Heart left ventricle (tissue), 16 donors: ENCODE data around the gene SPOCK1. TPM values are rescaled to one million over a fixed set of nuclear protein-coding genes. Genes with fewer than 3 reads are reported as not detected.
A peak's percentile ranks its signal among the peaks of the same experiment; 100 is the strongest.

Source experiments
- ATAC-seq, 4 donors: fragments of 200-7000 bp; cut with Tn5 transposase; one replicate each; pipeline ENCODE4 v1.9.1; 2020 to 2022; ENCODE audit warnings: moderate library complexity in 4 of 4, mild to moderate bottlenecking in 3 of 4, moderate number of reproducible peaks in 1 of 4
- DNase-seq, 5 donors: peaks; one replicate each; pipeline ENCODE4 v3.0.0-alpha.2; 2020
- H3K27ac ChIP-seq, 12 donors: fragments of 200-600 bp; sonication (generic) in 4 of 12; one replicate each; pipeline versions ENCODE4 v1.5.0 to v1.8.0; 2016 to 2022; ENCODE audit warnings: mild to moderate bottlenecking in 2 of 12
- H3K27me3 ChIP-seq, 9 donors: fragments of 200-600 bp; sonication (generic) in 2 of 9; one replicate each; pipeline versions ENCODE4 v1.5.1 to v1.8.0; 2016 to 2022; ENCODE audit warnings: mild to moderate bottlenecking in 3 of 9
- H3K36me3 ChIP-seq, 9 donors: fragments of 200-600 bp; sonication (generic) in 2 of 9; one replicate each; pipeline versions ENCODE4 v1.5.0 to v1.8.0; 2018 to 2022; ENCODE audit warnings: mild to moderate bottlenecking in 2 of 9
- H3K4me1 ChIP-seq, 12 donors: fragments of 200-600 bp; sonication (generic) in 4 of 12; one replicate each; pipeline versions ENCODE4 v1.5.0 to v1.8.0; 2016 to 2022; ENCODE audit warnings: mild to moderate bottlenecking in 3 of 12
- H3K4me3 ChIP-seq, 12 donors: fragments of 200-600 bp; sonication (generic) in 4 of 12; one replicate each; pipeline versions ENCODE4 v1.5.0 to v1.8.0; 2017 to 2022; ENCODE audit warnings: mild to moderate bottlenecking in 9 of 12, moderate library complexity in 4 of 12
- H3K9me3 ChIP-seq, 12 donors: fragments of 200-600 bp; sonication (generic) in 4 of 12; one replicate each; pipeline versions ENCODE4 v1.5.0 to v1.8.0; 2016 to 2022; ENCODE audit warnings: mild to moderate bottlenecking in 1 of 12
- POLR2A ChIP-seq, 2 donors: fragments of 450-650 bp; IDR thresholded peaks; one replicate each; pipeline ENCODE4 v1.6.1; 2017; ENCODE audit warnings: antibody characterized with exemption in 2 of 2, mild to moderate bottlenecking in 2 of 2, moderate library complexity in 2 of 2
- WGBS, 4 donors: extraction: QIAGEN DNeasy Blood & Tissue Kit in 2 of 4; methylation state at CpG; one replicate each; pipeline versions ENCODE4 v1.1.5 to v1.1.7; 2013 to 2018; 5-methylcytosine and 5-hydroxymethylcytosine counted together
- intact Hi-C, 10 donors: fragments of 100-400 bp; cut with DNase I; formaldehyde crosslinking; loops; one replicate each; pipeline versions ENCODE4 v1.11.1 to v1.14.2; 2022
- polyA plus RNA-seq, 2 donors: library from polyadenylated mRNA; stranded (reverse); fragments of 200-250 nt; gene quantifications; one replicate each; pipeline ENCODE4 v1.2.3, GENCODE V29; 2013
- total RNA-seq, 9 donors: library from RNA; depleted of rRNA in 2 of 9; stranded (reverse); fragments of >200 nt in 2 of 9; fragmentation: NEBNext Ultra II Directional in 3 of 9; extraction: Animal tissue kit (Norgen Biotek cat#: 25700) in 3 of 9; gene quantifications; one replicate each; pipeline versions ENCODE4 v1.1.0 to v1.2.4, GENCODE V29; 2016 to 2023
- TF ChIP-seq, protein P1 (sequence below), 12 donors: fragments of 200-600 bp; sonication (generic) in 4 of 12; IDR thresholded peaks; one replicate each; pipeline versions ENCODE4 v1.5.0 to v1.8.0; 2018 to 2022; ENCODE audit warnings: antibody characterized with exemption in 12 of 12, mild to moderate bottlenecking in 5 of 12
- donor health status: ischemic (EF 13 %, LVEDD 7.1; RV severe dilation, severe dysfunction).
- donor health status: healthy with polysubstance abuse.
- donor health status: DM: no; HTN: yes; CAD: no.
- donor health status: DM: no; HTN: no; CAD: no.
- donor health status: ischemic (EF 25% LVEDD 6.9; RV normal size, moderate dysfunction).
- donor health status: ischemic (EF 25% LVEDD 5.7; RV mildly dilated, moderate dysfunction).
- donor health status: healthy.
- donor health status: DM: yes; HTN: yes; CAD: no.
- donor health status: ischemic (EF 35%, LVEDD 5.7; RV mildly dilated, moderate dysfunction).
- donor health status: nonischemic (EF 11% LVEDD 7.7; RV severe dilation, severe dysfunction).
- donor health status: DM: yes; HTN: yes; CAD: no.
- donor health status: PGD.
- donor health status: ischemic (EF 29% LVEDD 5.4; RV normal size, mild dysfunction).
- donor health status: nonischemic (EF 23%, LVEDD 6.1; RV moderate dilation, normal function).

The SPOCK1 gene
- total and polyA plus RNA-seq, 11 donors: 7.8 to 51.2 (median 19.9) TPM

DNA sequence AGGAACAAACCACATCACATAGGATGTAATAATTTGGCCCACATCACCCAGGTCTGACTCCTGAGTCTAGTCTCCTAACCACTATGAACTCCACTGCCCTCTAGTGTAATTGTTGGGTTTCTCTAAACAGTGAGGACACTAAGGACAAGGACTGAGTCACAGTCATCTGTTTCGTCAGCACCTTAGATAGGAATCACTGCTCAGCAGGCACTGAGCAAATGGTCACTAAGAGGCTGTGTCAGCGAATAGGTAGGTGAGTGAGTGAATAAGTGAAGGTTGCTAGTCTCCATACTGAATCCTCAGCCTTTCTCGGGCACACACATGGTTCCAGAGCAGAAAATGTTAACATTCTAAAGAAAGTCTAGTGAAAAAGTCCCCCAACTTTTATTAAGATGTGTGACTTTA lies 278.6 kb downstream of the SPOCK1 start:
- TF ChIP-seq, protein P1, sequence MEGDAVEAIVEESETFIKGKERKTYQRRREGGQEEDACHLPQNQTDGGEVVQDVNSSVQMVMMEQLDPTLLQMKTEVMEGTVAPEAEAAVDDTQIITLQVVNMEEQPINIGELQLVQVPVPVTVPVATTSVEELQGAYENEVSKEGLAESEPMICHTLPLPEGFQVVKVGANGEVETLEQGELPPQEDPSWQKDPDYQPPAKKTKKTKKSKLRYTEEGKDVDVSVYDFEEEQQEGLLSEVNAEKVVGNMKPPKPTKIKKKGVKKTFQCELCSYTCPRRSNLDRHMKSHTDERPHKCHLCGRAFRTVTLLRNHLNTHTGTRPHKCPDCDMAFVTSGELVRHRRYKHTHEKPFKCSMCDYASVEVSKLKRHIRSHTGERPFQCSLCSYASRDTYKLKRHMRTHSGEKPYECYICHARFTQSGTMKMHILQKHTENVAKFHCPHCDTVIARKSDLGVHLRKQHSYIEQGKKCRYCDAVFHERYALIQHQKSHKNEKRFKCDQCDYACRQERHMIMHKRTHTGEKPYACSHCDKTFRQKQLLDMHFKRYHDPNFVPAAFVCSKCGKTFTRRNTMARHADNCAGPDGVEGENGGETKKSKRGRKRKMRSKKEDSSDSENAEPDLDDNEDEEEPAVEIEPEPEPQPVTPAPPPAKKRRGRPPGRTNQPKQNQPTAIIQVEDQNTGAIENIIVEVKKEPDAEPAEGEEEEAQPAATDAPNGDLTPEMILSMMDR (IDR thresholded peaks at IDR 0.05): peak in 11 of 12 donors; percentile 25 to 59 (median 46)
- TF ChIP-seq POLR2A (IDR thresholded peaks at IDR 0.05): no peak
- H3K27me3 ChIP-seq: no peaks in the 10 kb centered on the region
- intact Hi-C loops: loop anchor here in 9 of 10 donors (2.0 to 10.0 kb wide), 4 partner anchors 274 to 418 kb away; partner anchors contain the start of gene SPOCK1 (in 1 of the 9)
- no peaks in the 10 kb centered on the region for H3K36me3 ChIP-seq
- H3K27ac ChIP-seq: no peak overlapping the region
- 51 to 60% (median 56%) methylated on average over 3 of the region's 3 CpGs for WGBS, 4 donors
- ATAC-seq (peak; percentile 55 to 79 (median 74)), DNase-seq (no peak)
- peaks cover 0 to 10% (median 0%) of the 10 kb centered on the region in 12 donors for H3K4me1 ChIP-seq
- no peak overlapping the region for H3K4me3 ChIP-seq
- no peaks in the 10 kb centered on the region for H3K9me3 ChIP-seq

DNA sequence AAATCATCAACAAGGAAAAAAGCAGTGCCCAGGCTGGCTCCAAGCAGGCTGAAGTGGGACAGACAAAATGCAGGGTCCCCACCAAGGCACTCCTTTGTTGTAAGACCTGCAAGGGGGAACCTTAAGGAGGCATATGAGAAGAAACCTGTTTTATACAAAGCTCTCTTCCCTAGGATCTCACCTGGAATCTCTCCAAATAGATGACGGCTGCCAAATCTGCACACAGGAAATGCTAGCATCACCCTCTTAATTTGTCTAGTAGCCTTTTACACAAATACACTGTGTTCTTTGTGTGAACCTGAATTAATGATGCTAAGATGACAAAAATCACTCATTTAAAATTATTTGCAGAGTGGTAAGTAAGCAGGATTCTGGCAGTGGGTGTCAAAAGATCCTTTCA lies 280.2 kb downstream of the SPOCK1 start:
- intact Hi-C loops: loop anchor here in 2 of 10 donors (5.0 to 10.0 kb wide), 2 partner anchors 414 to 417 kb away; no protein-coding TSS in a partner anchor
- no peak overlapping the region for H3K4me3 ChIP-seq
- no peak for TF ChIP-seq POLR2A (IDR thresholded peaks at IDR 0.05)
- TF ChIP-seq, protein P1 (IDR thresholded peaks at IDR 0.05): no peak
- no peak for DNase-seq
- no peaks in the 10 kb centered on the region for H3K9me3 ChIP-seq
- peaks cover 0 to 10% (median 0%) of the 10 kb centered on the region in 12 donors for H3K4me1 ChIP-seq
- no peaks in the 10 kb centered on the region for H3K36me3 ChIP-seq
- no peaks in the 10 kb centered on the region for H3K27me3 ChIP-seq
- ATAC-seq: no peak
- H3K27ac ChIP-seq: no peak overlapping the region
- WGBS, 4 donors: 30 to 52% (median 34%) methylated on average over 1 of the region's 1 CpG

DNA sequence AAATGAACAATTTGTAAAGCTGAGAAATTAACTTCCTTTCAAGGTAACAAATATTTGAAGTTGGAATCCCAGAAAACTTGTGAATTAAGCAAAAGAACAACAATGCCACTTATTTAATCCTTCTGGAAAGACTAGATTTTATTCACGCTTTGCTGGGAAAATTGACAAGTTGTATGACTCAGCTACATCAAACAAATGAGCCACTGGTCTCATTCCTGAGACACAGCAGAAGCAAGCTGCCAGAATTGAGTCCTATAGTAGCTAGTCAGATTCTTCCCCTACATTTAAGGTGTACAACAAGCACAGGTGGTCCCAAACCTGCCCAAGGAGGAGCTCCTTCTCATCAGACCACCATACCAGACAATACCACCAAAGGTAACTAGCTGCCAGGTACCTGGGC lies 280.7 kb downstream of the SPOCK1 start:
- Histone ChIP-seq H3K27ac (no peak overlapping the region), H3K4me3 (no peak overlapping the region), H3K36me3 (no peaks in the 10 kb centered on the region), H3K4me1 (peaks cover 0 to 10% (median 0%) of the 10 kb centered on the region in 12 donors), H3K9me3 (no peaks in the 10 kb centered on the region), H3K27me3 (no peaks in the 10 kb centered on the region)
- ATAC-seq (peak in 1 of 4 donors; percentile 35), DNase-seq (no peak)
- TF ChIP-seq POLR2A (IDR thresholded peaks at IDR 0.05): no peak
- TF ChIP-seq, protein P1 (IDR thresholded peaks at IDR 0.05): no peak
- intact Hi-C loops: loop anchor here in 2 of 10 donors (5.0 to 10.0 kb wide), 2 partner anchors 414 to 416 kb away; no protein-coding TSS in a partner anchor
- WGBS, 4 donors: 0% methylated on average over 1 of the region's 1 CpG

DNA sequence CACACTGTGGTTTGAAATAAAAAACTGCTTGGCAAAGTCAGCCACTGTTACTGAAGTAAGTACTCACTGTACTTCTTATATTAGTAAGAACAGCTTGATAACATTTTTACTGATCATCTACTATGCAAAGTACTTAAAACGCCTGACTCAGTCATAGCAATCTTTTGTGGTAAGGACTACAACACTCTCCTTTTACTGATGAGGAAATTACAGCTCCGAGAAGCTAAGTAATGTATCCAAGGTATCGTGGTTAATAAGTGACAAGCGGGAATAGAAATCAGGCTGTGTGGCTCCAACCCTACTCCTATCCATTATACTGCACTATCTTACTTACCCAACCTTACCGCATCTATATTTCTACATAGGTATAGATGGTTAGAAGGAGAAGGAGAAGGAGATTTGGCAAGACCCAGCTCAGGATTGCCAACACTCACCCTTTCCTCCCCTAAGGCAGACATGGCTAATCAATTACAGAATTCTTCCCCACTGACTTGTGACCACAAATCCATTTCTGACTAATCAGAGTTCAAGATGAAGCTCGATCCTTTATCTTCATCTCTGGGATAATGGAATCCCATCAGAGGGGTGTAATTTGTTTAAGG lies 281.4 kb downstream of the SPOCK1 start:
- no peak for ATAC-seq
- 81 to 87% (median 85%) methylated on average over 6 of the region's 6 CpGs for WGBS, 4 donors
- intact Hi-C loops: loop anchor here in 2 of 10 donors (5.0 to 10.0 kb wide), 2 partner anchors 413 to 415 kb away; no protein-coding TSS in a partner anchor

More for the DNA sequence above, 281.4 kb downstream of the SPOCK1 start:
- Histone ChIP-seq H3K4me1 (peaks cover 0 to 10% (median 0%) of the 10 kb centered on the region in 12 donors), H3K27me3 (no peaks in the 10 kb centered on the region), H3K36me3 (no peaks in the 10 kb centered on the region), H3K27ac (no peak overlapping the region), H3K9me3 (no peaks in the 10 kb centered on the region), H3K4me3 (no peak overlapping the region)
- no peak for DNase-seq
- TF ChIP-seq POLR2A (IDR thresholded peaks at IDR 0.05): no peak
- TF ChIP-seq, protein P1 (IDR thresholded peaks at IDR 0.05): no peak
